Endothelial cell (in vitro differentiated cells): ENCODE data around the gene HDGFL2. TPM values are rescaled to one million over a fixed set of nuclear protein-coding genes. Genes with fewer than 3 reads are reported as not detected.

Source experiments
- DNase-seq: peaks from one replicate; pipeline ENCODE4 v3.0.0; 2021; ENCODE audit warnings: low spot score
- H3K27ac Mint-ChIP-seq: one replicate; pipeline ENCODE4 v1.8.0; 2021; ENCODE audit warnings: mixed read lengths, inconsistent platforms; ENCODE audit not compliant: unreplicated experiment
- H3K27me3 Mint-ChIP-seq: one replicate; pipeline ENCODE4 v1.8.0; 2021; ENCODE audit warnings: mild to moderate bottlenecking, moderate library complexity, mixed read lengths, inconsistent platforms; ENCODE audit not compliant: unreplicated experiment
- H3K36me3 Mint-ChIP-seq: one replicate; pipeline ENCODE4 v1.8.0; 2021; ENCODE audit warnings: mild to moderate bottlenecking, low read depth, mixed read lengths, inconsistent platforms; ENCODE audit not compliant: unreplicated experiment
- H3K4me1 Mint-ChIP-seq: one replicate; pipeline ENCODE4 v1.8.0; 2021; ENCODE audit warnings: mild to moderate bottlenecking, mixed read lengths, inconsistent platforms; ENCODE audit not compliant: unreplicated experiment
- H3K4me3 Mint-ChIP-seq: one replicate; pipeline ENCODE4 v1.8.0; 2021; ENCODE audit warnings: mild to moderate bottlenecking, mixed read lengths, inconsistent platforms; ENCODE audit not compliant: unreplicated experiment
- H3K9me3 Mint-ChIP-seq: one replicate; pipeline ENCODE4 v1.8.0; 2021; ENCODE audit warnings: mixed read lengths, inconsistent platforms; ENCODE audit not compliant: unreplicated experiment
- total RNA-seq: library from RNA; stranded (reverse); fragmentation: NEBNext Ultra II Directional; extraction: Animal tissue kit (Norgen Biotek cat#: 25700); gene quantifications from one replicate; pipeline ENCODE4 v1.2.1, GENCODE V29; 2021; ENCODE audit not compliant: unreplicated experiment
- TF ChIP-seq, protein P1 (sequence below): fragments of 200-600 bp; sonication (generic); IDR thresholded peaks from one replicate; pipeline ENCODE4 v1.5.0; 2021; ENCODE audit warnings: antibody characterized with exemption; ENCODE audit not compliant: unreplicated experiment

HDGFL2 gene
- total RNA-seq, 1 donor from 2014 or later: 107 TPM

DNA sequence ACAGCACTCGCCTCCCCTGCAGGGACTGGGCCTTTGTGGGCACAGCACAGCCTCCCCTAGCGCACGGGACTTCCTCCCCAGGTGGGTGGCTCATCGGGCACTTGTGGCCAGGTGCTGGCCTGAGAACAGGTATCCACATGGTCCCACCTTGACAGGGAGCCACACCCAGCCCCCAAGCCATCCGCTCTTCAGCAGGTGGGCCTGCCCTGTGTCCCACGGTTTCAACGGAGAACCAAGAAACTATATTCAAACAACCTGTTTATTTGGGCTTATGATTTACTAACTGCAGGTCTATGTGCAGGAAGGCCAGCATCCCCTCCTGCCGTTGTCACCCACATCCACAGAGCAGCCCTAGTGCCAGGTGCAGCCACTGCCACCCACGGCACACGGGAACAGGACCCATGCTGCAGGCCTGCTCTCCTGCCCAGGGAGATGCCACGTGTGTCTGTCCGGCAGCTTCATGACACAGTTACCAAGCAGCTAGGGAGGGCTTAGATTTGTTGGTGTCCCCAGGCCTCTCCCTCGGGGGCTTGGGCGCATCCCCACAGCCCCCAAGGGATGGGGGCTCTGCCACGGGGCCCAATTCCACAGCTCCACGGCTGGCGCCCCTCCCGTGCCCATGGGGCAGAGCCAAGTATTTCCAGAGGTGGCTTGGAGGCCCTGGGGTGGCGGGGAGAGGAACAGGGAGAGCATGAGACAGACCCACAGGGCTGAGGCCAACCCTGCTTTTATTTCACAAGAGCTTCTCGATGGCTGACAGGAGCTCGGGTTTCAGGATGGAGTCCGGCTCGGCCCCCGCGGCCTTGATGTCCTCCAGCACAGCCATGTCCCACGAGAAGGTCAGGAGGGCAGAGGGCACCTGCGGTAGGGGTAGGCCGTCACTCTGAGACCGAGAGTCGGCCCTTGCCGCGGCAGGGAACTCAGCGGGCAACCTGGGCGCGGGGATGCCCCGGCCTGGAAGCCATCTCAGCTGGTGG is 27.0 kb upstream of the HDGFL2 start:
- no peak overlapping the region for H3K27ac Mint-ChIP-seq
- H3K36me3 Mint-ChIP-seq: peaks cover 8% of the 10 kb centered on the region
- no peaks in the 10 kb centered on the region for H3K9me3 Mint-ChIP-seq
- H3K4me1 Mint-ChIP-seq: peaks cover 3% of the 10 kb centered on the region
- TF ChIP-seq, protein P1, sequence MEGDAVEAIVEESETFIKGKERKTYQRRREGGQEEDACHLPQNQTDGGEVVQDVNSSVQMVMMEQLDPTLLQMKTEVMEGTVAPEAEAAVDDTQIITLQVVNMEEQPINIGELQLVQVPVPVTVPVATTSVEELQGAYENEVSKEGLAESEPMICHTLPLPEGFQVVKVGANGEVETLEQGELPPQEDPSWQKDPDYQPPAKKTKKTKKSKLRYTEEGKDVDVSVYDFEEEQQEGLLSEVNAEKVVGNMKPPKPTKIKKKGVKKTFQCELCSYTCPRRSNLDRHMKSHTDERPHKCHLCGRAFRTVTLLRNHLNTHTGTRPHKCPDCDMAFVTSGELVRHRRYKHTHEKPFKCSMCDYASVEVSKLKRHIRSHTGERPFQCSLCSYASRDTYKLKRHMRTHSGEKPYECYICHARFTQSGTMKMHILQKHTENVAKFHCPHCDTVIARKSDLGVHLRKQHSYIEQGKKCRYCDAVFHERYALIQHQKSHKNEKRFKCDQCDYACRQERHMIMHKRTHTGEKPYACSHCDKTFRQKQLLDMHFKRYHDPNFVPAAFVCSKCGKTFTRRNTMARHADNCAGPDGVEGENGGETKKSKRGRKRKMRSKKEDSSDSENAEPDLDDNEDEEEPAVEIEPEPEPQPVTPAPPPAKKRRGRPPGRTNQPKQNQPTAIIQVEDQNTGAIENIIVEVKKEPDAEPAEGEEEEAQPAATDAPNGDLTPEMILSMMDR: no peak
- no peak for DNase-seq
- no peak overlapping the region for H3K4me3 Mint-ChIP-seq
- peaks cover 7% of the 10 kb centered on the region for H3K27me3 Mint-ChIP-seq

DNA sequence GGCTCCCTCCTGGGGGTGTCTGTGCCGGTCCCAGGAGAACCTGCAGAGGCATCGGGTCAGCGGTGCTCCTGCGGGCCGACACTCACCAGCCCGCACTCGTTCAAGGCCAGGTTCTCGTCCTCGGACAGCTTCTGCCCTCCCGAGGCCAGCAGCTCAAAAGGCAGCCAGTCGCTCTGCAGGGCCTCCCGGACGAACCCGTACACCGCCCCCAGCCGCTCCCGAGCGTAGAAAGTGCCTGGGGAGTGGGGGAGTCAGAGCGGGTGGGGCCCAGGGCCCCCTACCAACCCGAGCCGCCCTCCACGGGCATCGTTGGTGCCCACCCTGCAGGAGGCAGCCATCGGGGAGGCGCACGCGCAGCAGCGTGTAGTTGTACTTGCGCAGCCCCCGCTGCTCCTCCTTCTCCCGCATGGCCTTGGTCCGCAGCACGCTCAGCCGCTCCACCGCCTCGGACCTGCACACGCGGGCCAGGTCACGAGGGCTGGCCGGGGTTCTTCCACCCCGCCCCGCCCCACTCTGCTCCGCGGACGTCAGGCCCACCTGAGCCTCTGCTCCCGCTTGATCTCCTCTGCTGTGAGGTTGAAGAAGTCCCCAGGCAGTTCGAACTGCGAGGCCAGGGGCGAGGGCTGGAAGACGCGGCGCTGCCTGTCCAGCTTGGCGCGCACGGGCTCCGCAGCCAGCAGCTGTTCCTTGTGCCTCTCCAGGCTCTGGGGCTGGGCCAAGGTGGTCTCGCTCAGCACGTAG is 26.0 kb upstream of the HDGFL2 start:
- TF ChIP-seq, protein P1: no peak
- H3K9me3 Mint-ChIP-seq: no peaks in the 10 kb centered on the region
- H3K27ac Mint-ChIP-seq: no peak overlapping the region
- DNase-seq: no peak
- peaks cover 3% of the 10 kb centered on the region for H3K4me1 Mint-ChIP-seq
- peaks cover 11% of the 10 kb centered on the region for H3K36me3 Mint-ChIP-seq
- no peak overlapping the region for H3K4me3 Mint-ChIP-seq
- H3K27me3 Mint-ChIP-seq: peaks cover 5% of the 10 kb centered on the region

DNA sequence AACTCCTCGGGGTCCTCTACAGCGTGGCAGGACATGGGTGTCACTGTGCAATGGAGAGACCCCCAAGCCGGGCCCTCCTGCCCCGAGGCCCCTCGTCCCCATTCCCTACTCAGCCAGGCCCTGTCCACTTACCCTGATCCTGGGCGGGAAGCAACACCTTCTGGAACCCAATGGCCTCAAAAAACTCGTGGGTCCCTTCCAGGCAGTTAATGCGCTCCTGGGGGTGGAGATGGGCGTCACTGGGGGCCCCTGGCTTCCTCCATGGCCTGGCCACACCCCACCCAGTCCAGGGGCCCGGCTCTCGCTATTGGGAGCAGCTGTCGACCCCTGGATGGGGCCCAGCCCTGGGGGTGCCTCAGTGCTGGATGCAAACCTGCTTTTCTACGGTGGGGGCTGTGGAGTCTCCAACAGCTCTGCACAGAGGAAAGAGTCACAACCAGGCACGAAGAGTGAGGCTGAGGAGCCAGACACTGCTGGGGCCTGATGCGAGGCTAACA is 25.3 kb upstream of the HDGFL2 start:
- DNase-seq: no peak
- no peak overlapping the region for H3K27ac Mint-ChIP-seq
- peaks cover 11% of the 10 kb centered on the region for H3K36me3 Mint-ChIP-seq
- H3K4me3 Mint-ChIP-seq: no peak overlapping the region
- peaks cover 5% of the 10 kb centered on the region for H3K27me3 Mint-ChIP-seq
- TF ChIP-seq, protein P1: no peak
- H3K4me1 Mint-ChIP-seq: peaks cover 3% of the 10 kb centered on the region
- H3K9me3 Mint-ChIP-seq: no peaks in the 10 kb centered on the region

- no peak for DNase-seq
- no peak overlapping the region for H3K4me3 Mint-ChIP-seq
- H3K36me3 Mint-ChIP-seq: peaks cover 7% of the 10 kb centered on the region
- H3K9me3 Mint-ChIP-seq: no peaks in the 10 kb centered on the region
- TF ChIP-seq, protein P1: no peak
- H3K27ac Mint-ChIP-seq: no peak overlapping the region
- H3K4me1 Mint-ChIP-seq: no peaks in the 10 kb centered on the region
- peaks cover 4% of the 10 kb centered on the region for H3K27me3 Mint-ChIP-seq
These were observed 24.6 kb upstream of the HDGFL2 start for GRCh38 chr19:4447327-4448146.
